SK-N-SH treated with all-trans-retinoic acid at 6 μM for 48 hours (cell line): ENCODE data around the gene SEMA4D.

ENCODE experiments used
- ATAC-seq: fragments of 200-7000 bp; cut with Tn5 transposase; 3 replicates; pipeline ENCODE4 v1.9.1; 2020; ENCODE audit warnings: mild to moderate bottlenecking, moderate library complexity
- ARNTL ChIP-seq: fragments of 450-650 bp; formaldehyde crosslinking; IDR thresholded peaks from 2 replicates; pipeline ENCODE4 v1.5.0; 2020; ENCODE audit warnings: low read depth, mild to moderate bottlenecking, moderate library complexity, borderline replicate concordance
- BACH2 ChIP-seq: fragments of 250-450 bp; sonication (Bioruptor Pico); IDR thresholded peaks from 2 replicates; pipeline ENCODE4 v1.9.0; 2021; ENCODE audit warnings: mild to moderate bottlenecking, borderline replicate concordance
- CSDC2 ChIP-seq: fragments of 250-450 bp; sonication (Bioruptor Pico); IDR thresholded peaks from 2 replicates; pipeline ENCODE4 v1.5.0; 2020; ENCODE audit warnings: mild to moderate bottlenecking, moderate library complexity
- ESRRG ChIP-seq: fragments of 250-450 bp; sonication (Bioruptor Pico); IDR thresholded peaks from 2 replicates; pipeline ENCODE4 v1.6.1; 2021; ENCODE audit warnings: mild to moderate bottlenecking
- GLIS3 ChIP-seq: fragments of 250-450 bp; sonication (Bioruptor Pico); IDR thresholded peaks from 2 replicates; pipeline ENCODE4 v1.5.0; 2020; ENCODE audit warnings: mild to moderate bottlenecking, moderate library complexity
- ISL1 ChIP-seq: fragments of 250-450 bp; sonication (Bioruptor Pico); IDR thresholded peaks from 2 replicates; pipeline ENCODE4 v2.1.2; 2022; ENCODE audit warnings: mild to moderate bottlenecking, moderate library complexity
- OSR1 ChIP-seq: fragments of 250-450 bp; sonication (Bioruptor Pico); IDR thresholded peaks from 2 replicates; pipeline ENCODE4 v1.8.0; 2022; ENCODE audit warnings: moderate library complexity, mild to moderate bottlenecking, inconsistent platforms
- PATZ1 ChIP-seq: fragments of 250-450 bp; sonication (Bioruptor Pico); IDR thresholded peaks from 2 replicates; pipeline ENCODE4 v1.8.0; 2020; ENCODE audit warnings: mild to moderate bottlenecking, moderate library complexity, borderline replicate concordance
- POU6F1 ChIP-seq: fragments of 250-450 bp; sonication (Bioruptor Pico); IDR thresholded peaks from 2 replicates; pipeline ENCODE4 v1.8.0; 2021; ENCODE audit warnings: low read depth, mild to moderate bottlenecking, moderate library complexity, borderline replicate concordance
- PPARA ChIP-seq: fragments of 250-450 bp; sonication (Bioruptor Pico); IDR thresholded peaks from 2 replicates; pipeline ENCODE4 v1.5.0; 2020; ENCODE audit warnings: mild to moderate bottlenecking, borderline replicate concordance
- RARB ChIP-seq: fragments of 250-450 bp; sonication (Bioruptor Pico); IDR thresholded peaks from 2 replicates; pipeline ENCODE4 v1.8.0; 2021; ENCODE audit warnings: mild to moderate bottlenecking, moderate library complexity
- SNAI2 ChIP-seq: fragments of 250-450 bp; sonication (Bioruptor Pico); IDR thresholded peaks from 2 replicates; pipeline ENCODE4 v1.5.0; 2020; ENCODE audit warnings: mild to moderate bottlenecking, moderate library complexity
- TCF4 ChIP-seq: fragments of 250-450 bp; sonication (Bioruptor Pico); IDR thresholded peaks from 2 replicates; pipeline ENCODE4 v1.8.0; 2021; ENCODE audit warnings: mild to moderate bottlenecking, moderate library complexity, borderline replicate concordance
- TOX ChIP-seq: fragments of 250-450 bp; sonication (Bioruptor Pico); IDR thresholded peaks from 2 replicates; pipeline ENCODE4 v1.8.0; 2021; ENCODE audit warnings: mild to moderate bottlenecking, moderate library complexity, borderline replicate concordance
- ZC3H10 ChIP-seq: fragments of 250-450 bp; sonication (Bioruptor Pico); IDR thresholded peaks from 2 replicates; pipeline ENCODE4 v1.5.1; 2021; ENCODE audit warnings: mild to moderate bottlenecking, moderate library complexity
- ZFP3 ChIP-seq: fragments of 250-450 bp; sonication (Bioruptor Pico); IDR thresholded peaks from 2 replicates; pipeline ENCODE4 v1.5.0; 2020; ENCODE audit warnings: mild to moderate bottlenecking, moderate library complexity
- ZFP30 ChIP-seq: fragments of 450-650 bp; formaldehyde crosslinking; IDR thresholded peaks from 2 replicates; pipeline ENCODE4 v1.5.0; 2022; ENCODE audit warnings: mild to moderate bottlenecking, moderate library complexity
- ZNF565 ChIP-seq: fragments of 450-650 bp; formaldehyde crosslinking; conservative IDR thresholded peaks from 2 replicates; pipeline ENCODE4 v1.5.0; 2020; ENCODE audit warnings: low read depth, mild to moderate bottlenecking, moderate library complexity
- ZNF70 ChIP-seq: fragments of 450-650 bp; formaldehyde crosslinking; IDR thresholded peaks from 2 replicates; pipeline ENCODE4 v1.5.0; 2020; ENCODE audit warnings: mild to moderate bottlenecking, moderate library complexity
- ZNF8 ChIP-seq: fragments of 450-650 bp; formaldehyde crosslinking; IDR thresholded peaks from 2 replicates; pipeline ENCODE4 v1.5.0; 2020; ENCODE audit warnings: mild to moderate bottlenecking, moderate library complexity
- TF ChIP-seq, protein P1 (sequence below): fragments of 250-450 bp; sonication (Bioruptor Pico); IDR thresholded peaks from 2 replicates; pipeline ENCODE4 v1.5.1; 2020; ENCODE audit warnings: low read depth, mild to moderate bottlenecking, moderate library complexity
- TF ChIP-seq, protein P2 (sequence below): fragments of 250-450 bp; sonication (Bioruptor Pico); IDR thresholded peaks from 2 replicates; pipeline ENCODE4 v1.5.1; 2021; ENCODE audit warnings: mild to moderate bottlenecking, moderate library complexity

Gene SEMA4D

GRCh38 chr9:89434636-89435035, 63.3 kb downstream of the SEMA4D start:
- no peak for ATAC-seq
- TF ChIP-seq SNAI2 (CRISPR knock-in tag) (no peak), ESRRG (no peak), BACH2 (CRISPR knock-in tag) (no peak), ZNF70 (CRISPR knock-in tag) (no peak), PPARA (CRISPR knock-in tag) (no peak), TOX (no peak), ZFP3 (CRISPR knock-in tag) (no peak), CSDC2 (CRISPR knock-in tag) (no peak)
- TF ChIP-seq, protein P1, sequence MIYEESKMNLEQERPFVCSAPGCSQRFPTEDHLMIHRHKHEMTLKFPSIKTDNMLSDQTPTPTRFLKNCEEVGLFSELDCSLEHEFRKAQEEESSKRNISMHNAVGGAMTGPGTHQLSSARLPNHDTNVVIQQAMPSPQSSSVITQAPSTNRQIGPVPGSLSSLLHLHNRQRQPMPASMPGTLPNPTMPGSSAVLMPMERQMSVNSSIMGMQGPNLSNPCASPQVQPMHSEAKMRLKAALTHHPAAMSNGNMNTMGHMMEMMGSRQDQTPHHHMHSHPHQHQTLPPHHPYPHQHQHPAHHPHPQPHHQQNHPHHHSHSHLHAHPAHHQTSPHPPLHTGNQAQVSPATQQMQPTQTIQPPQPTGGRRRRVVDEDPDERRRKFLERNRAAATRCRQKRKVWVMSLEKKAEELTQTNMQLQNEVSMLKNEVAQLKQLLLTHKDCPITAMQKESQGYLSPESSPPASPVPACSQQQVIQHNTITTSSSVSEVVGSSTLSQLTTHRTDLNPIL (CRISPR knock-in tag), result no peak

- peak; percentile 86 for ATAC-seq
- TF ChIP-seq ZNF8 (CRISPR knock-in tag) (no peak), ZFP3 (CRISPR knock-in tag) (no peak), ZC3H10 (CRISPR knock-in tag) (no peak), GLIS3 (CRISPR knock-in tag) (no peak), BACH2 (CRISPR knock-in tag) (no peak), POU6F1 (CRISPR knock-in tag) (no peak), ZNF565 (CRISPR knock-in tag) (no peak), ARNTL (CRISPR knock-in tag) (no peak), ISL1 (CRISPR knock-in tag) (no peak), SNAI2 (CRISPR knock-in tag) (no peak), OSR1 (CRISPR knock-in tag) (no peak), ZFP30 (CRISPR knock-in tag) (no peak), TCF4 (CRISPR knock-in tag) (no peak), ESRRG (no peak), RARB (CRISPR knock-in tag) (no peak), PATZ1 (CRISPR knock-in tag) (no peak)
- TF ChIP-seq, protein P2, sequence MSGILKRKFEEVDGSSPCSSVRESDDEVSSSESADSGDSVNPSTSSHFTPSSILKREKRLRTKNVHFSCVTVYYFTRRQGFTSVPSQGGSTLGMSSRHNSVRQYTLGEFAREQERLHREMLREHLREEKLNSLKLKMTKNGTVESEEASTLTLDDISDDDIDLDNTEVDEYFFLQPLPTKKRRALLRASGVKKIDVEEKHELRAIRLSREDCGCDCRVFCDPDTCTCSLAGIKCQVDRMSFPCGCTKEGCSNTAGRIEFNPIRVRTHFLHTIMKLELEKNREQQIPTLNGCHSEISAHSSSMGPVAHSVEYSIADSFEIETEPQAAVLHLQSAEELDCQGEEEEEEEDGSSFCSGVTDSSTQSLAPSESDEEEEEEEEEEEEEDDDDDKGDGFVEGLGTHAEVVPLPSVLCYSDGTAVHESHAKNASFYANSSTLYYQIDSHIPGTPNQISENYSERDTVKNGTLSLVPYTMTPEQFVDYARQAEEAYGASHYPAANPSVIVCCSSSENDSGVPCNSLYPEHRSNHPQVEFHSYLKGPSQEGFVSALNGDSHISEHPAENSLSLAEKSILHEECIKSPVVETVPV (CRISPR knock-in tag), result no peak
- TF ChIP-seq, protein P1 (CRISPR knock-in tag), result no peak
Observed at GRCh38 chr9:89433826-89434225, 64.1 kb downstream of the SEMA4D start.

DNA sequence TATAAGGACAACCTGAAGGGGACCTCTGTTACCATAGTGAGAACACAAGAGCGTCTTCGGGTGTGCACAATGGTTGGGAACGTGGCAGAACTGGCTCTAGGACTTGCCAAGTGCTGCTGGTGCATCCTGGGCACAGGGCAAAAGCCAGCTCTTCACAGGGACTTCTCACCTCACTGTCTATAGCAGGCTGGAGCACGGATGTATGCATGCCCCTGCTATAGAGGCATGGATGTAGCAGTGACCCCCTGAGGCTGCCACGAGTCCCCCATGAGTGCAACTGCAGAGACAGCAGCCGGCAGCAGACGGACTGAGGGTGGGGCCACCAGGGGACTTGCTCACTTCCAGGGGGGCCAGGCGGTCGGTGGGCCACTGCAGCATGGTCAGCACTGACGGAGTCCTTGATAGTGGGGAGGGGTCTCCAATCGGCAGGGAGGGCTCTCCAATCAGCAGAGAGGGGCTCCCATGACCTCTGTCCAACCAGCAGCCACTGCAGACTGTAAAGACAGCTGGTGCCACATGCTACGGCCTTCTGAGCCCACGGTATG, 64.9 kb downstream of the SEMA4D start:
- no peak for ATAC-seq
- no peak for TF ChIP-seq PPARA (CRISPR knock-in tag)
- TF ChIP-seq ZNF70 (CRISPR knock-in tag), result no peak
- no peak for TF ChIP-seq CSDC2 (CRISPR knock-in tag)
- TF ChIP-seq ZNF8 (CRISPR knock-in tag), result no peak
- TF ChIP-seq TCF4 (CRISPR knock-in tag), result no peak
- TF ChIP-seq POU6F1 (CRISPR knock-in tag), result no peak
